IMR-90 (cell line): ENCODE data around the gene TMEM143. TPM values are rescaled to one million over a fixed set of nuclear protein-coding genes. Genes with fewer than 3 reads are reported as not detected.
"Not testable (repeated sequence)": the region's sequence is repeated elsewhere in the genome, so short reads cannot be mapped to it uniquely, and the experiment has no call there.

Experiments
- ATAC-seq: fragments of 200-7000 bp; cut with Tn5 transposase; 2 replicates; pipeline ENCODE4 v1.9.1; 2020; ENCODE audit warnings: low read depth, mild to moderate bottlenecking, moderate library complexity
- BruUV-seq: library from RNA; stranded (reverse); fragments of 400-500 nt; replicated peaks from 2 replicates; lab custom pipeline; 2021; lab: Mats Ljungman, UMichigan
- CTCF ChIA-PET: fragments of 300-600 bp; formaldehyde crosslinking; extraction: SDS; loops from one replicate; lab custom pipeline; 2021; ENCODE audit warnings: antibody characterized with exemption; lab: Yijun Ruan, JAX
- POLR2A ChIA-PET: fragments of 300-600 bp; sonication (Branson Sonifier 250); formaldehyde crosslinking; loops from one replicate; lab custom pipeline; 2022; ENCODE audit warnings: antibody characterized with exemption; ENCODE audit not compliant: unreplicated experiment; lab: Charles Lee
- DNase-seq: peaks from one replicate; pipeline ENCODE4 v3.0.0; 2013
- H2AFZ ChIP-seq: replicated peaks from 2 replicates; pipeline ENCODE3; 2013; ENCODE audit warnings: low read length, mild to moderate bottlenecking; ENCODE audit not compliant: poor library complexity
- H2AK5ac ChIP-seq: 2 replicates; pipeline ENCODE4 v1.6.1; 2013; ENCODE audit warnings: low read depth, low read length, inconsistent platforms
- H2AK9ac ChIP-seq: replicated peaks from 2 replicates; pipeline ENCODE3; 2013; ENCODE audit warnings: mild to moderate bottlenecking, low read depth, low read length, moderate library complexity; ENCODE audit not compliant: poor library complexity
- H2BK120ac ChIP-seq: 2 replicates; pipeline ENCODE4 v1.6.1; 2013; ENCODE audit warnings: low read depth, low read length, inconsistent platforms
- H2BK15ac ChIP-seq: 3 replicates; pipeline ENCODE4 v1.6.1; 2013; ENCODE audit warnings: low read depth, low read length, inconsistent platforms
- H2BK20ac ChIP-seq: 2 replicates; pipeline ENCODE4 v1.6.1; 2013; ENCODE audit warnings: low read depth, mild to moderate bottlenecking, inconsistent platforms, low read length, moderate library complexity
- H2BK5ac ChIP-seq: 2 replicates; pipeline ENCODE4 v1.6.1; 2013; ENCODE audit warnings: mild to moderate bottlenecking, low read depth, low read length, inconsistent platforms; ENCODE audit not compliant: poor library complexity, severe bottlenecking
- H3K14ac ChIP-seq: replicated peaks from 2 replicates; pipeline ENCODE4 v1.6.1; 2013; ENCODE audit warnings: low read depth, low read length, inconsistent platforms
- H3K18ac ChIP-seq: 2 replicates; pipeline ENCODE4 v1.6.1; 2013; ENCODE audit warnings: low read depth, low read length, control low read depth
- H3K23ac ChIP-seq: 2 replicates; pipeline ENCODE4 v1.6.1; 2013; ENCODE audit warnings: low read depth, low read length, inconsistent platforms
- H3K27ac ChIP-seq: 2 replicates; pipeline ENCODE4 v1.5.1; 2013; ENCODE audit warnings: mild to moderate bottlenecking, control low read depth, low read length; ENCODE audit not compliant: insufficient read depth
- H3K27me3 ChIP-seq: 2 replicates; pipeline ENCODE4 v1.6.1; 2013; ENCODE audit warnings: low read length; ENCODE audit not compliant: control insufficient read depth, insufficient read depth
- H3K36me3 ChIP-seq: 2 replicates; pipeline ENCODE4 v1.6.1; 2013; ENCODE audit warnings: low read length, mixed read lengths; ENCODE audit not compliant: control insufficient read depth, insufficient read depth
- H3K4ac ChIP-seq: 2 replicates; pipeline ENCODE4 v1.6.1; 2013; ENCODE audit warnings: low read depth, low read length, inconsistent platforms
- H3K4me1 ChIP-seq: 2 replicates; pipeline ENCODE4 v1.6.1; 2013; ENCODE audit warnings: low read length, mixed read lengths; ENCODE audit not compliant: control insufficient read depth, insufficient read depth
- H3K4me2 ChIP-seq: 2 replicates; pipeline ENCODE4 v1.6.1; 2013; ENCODE audit warnings: low read depth, mild to moderate bottlenecking, control low read depth, low read length, moderate library complexity
- H3K4me3 ChIP-seq: 2 replicates; pipeline ENCODE4 v1.5.1; 2013; ENCODE audit warnings: low read depth, mild to moderate bottlenecking, control low read depth, low read length, moderate library complexity; ENCODE audit not compliant: insufficient read depth
- H3K56ac ChIP-seq: 2 replicates; pipeline ENCODE4 v1.6.1; 2013; ENCODE audit warnings: low read length, inconsistent platforms; ENCODE audit not compliant: insufficient read depth; ENCODE audit errors: extremely low read depth
- H3K79me1 ChIP-seq, 2 experiments: 2 replicates each; pipeline ENCODE4 v1.6.1; 2013; ENCODE audit warnings: low read length in 2 of 2, inconsistent platforms in 1 of 2, low read depth in 1 of 2
- H3K9ac ChIP-seq: 2 replicates; pipeline ENCODE4 v1.6.1; 2013; ENCODE audit warnings: low read depth, low read length, control low read depth
- H3K9me1 ChIP-seq: 2 replicates; pipeline ENCODE4 v1.6.1; 2013; ENCODE audit warnings: low read length, inconsistent platforms; ENCODE audit not compliant: insufficient read depth
- H3K9me3 ChIP-seq: 2 replicates; pipeline ENCODE4 v1.6.1; 2013; ENCODE audit warnings: low read length; ENCODE audit not compliant: control insufficient read depth, insufficient read depth
- H4K20me1 ChIP-seq: 2 replicates; pipeline ENCODE4 v1.6.1; 2013; ENCODE audit warnings: low read length, inconsistent platforms; ENCODE audit not compliant: insufficient read depth
- H4K5ac ChIP-seq: 2 replicates; pipeline ENCODE4 v1.6.1; 2013; ENCODE audit warnings: mild to moderate bottlenecking, low read depth, low read length, control low read depth
- H4K8ac ChIP-seq, 2 experiments: 2 replicates each; pipeline ENCODE4 v1.6.1; 2013; ENCODE audit warnings: low read depth in 2 of 2, low read length in 2 of 2, control low read depth in 1 of 2, inconsistent platforms in 1 of 2
- H4K91ac ChIP-seq: 2 replicates; pipeline ENCODE4 v1.6.1; 2013; ENCODE audit warnings: low read depth, low read length, inconsistent platforms; ENCODE audit not compliant: insufficient read depth
- WGBS, 2 experiments: methylation state at CpG; one replicate each; pipeline versions ENCODE4 v1.1.5 to v1.1.7; 2013; ENCODE audit warnings: missing lambda C conversion rate in 2 of 2; ENCODE audit not compliant: insufficient read length in 1 of 2; ENCODE audit errors: extremely low coverage in 2 of 2; 5-methylcytosine and 5-hydroxymethylcytosine counted together
- dilution Hi-C: fragments of 300-500 bp; cut with HindIII; formaldehyde crosslinking; loops from one replicate; pipeline ENCODE4 v1.14.3; 2018; ENCODE audit warnings: low sequenced_read_pairs; ENCODE audit not compliant: unreplicated experiment
- in situ Hi-C: fragments of 300-500 bp; cut with MboI; formaldehyde crosslinking; loops from 3 replicates; pipeline ENCODE4 v1.14.3; 2019; ENCODE audit warnings: low sequenced_read_pairs, inconsistent platforms, mixed read lengths
- intact Hi-C: fragments of 100-400 bp; cut with micrococcal nuclease; formaldehyde crosslinking; loops from 2 replicates; pipeline ENCODE4 v1.10.0; 2022
- polyA plus RNA-seq, 3 experiments: library from polyadenylated mRNA; depleted of rRNA; stranded (reverse); fragments of >200 nt; gene quantifications; 2 replicates each; pipeline ENCODE4 v1.2.3, GENCODE V29; 2012; ENCODE audit warnings: low replicate concordance in 1 of 3
- total RNA-seq: library from RNA; depleted of rRNA; stranded (reverse); fragments of >200 nt; gene quantifications from 2 replicates; pipeline ENCODE4 v1.2.3, GENCODE V29; 2012

TMEM143 gene
- total and polyA plus RNA-seq, 2 of the 4 experiments (the other 2 are of a cell fraction), result 1.3 to 7.6 TPM

DNA sequence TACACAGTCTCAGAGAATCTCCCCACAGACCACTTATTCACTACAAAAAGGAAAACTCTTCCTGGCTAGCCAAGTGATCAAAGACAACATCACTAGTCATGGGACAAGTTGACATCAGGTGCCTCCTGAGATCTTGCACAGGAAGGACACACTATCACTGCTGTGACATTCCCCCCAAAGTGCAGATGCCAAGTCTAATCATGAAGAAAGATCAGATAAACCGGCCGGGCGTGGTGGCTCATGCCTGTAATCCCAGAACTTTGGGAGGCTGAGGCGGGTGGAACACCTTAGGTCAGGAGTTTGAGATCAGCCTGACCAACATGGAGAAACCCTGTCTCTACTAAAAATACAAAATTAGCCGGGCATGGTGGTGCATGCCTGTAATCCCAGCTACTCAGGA is 54.0 kb downstream of the TMEM143 start:
- H4K8ac ChIP-seq, BruUV-seq, H2BK20ac ChIP-seq, H3K18ac ChIP-seq, H3K4me3 ChIP-seq, H3K27ac ChIP-seq, H3K27me3 ChIP-seq, H3K14ac ChIP-seq, H4K20me1 ChIP-seq, in situ Hi-C loops, H3K23ac ChIP-seq, H3K56ac ChIP-seq, H4K91ac ChIP-seq, DNase-seq, H2BK5ac ChIP-seq, H3K9ac ChIP-seq, H3K79me1 ChIP-seq, H3K4me1 ChIP-seq, H2BK15ac ChIP-seq, H3K4ac ChIP-seq, H2AK9ac ChIP-seq, H2AK5ac ChIP-seq, H3K9me1 ChIP-seq, H3K36me3 ChIP-seq, H2BK120ac ChIP-seq, H3K4me2 ChIP-seq, H2AFZ ChIP-seq, POLR2A ChIA-PET, CTCF ChIA-PET, H3K9me3 ChIP-seq, ATAC-seq, intact Hi-C loops, H4K5ac ChIP-seq, dilution Hi-C loops: not testable (repeated sequence)
- WGBS, 2 experiments, result no CpG with 5 or more reads among the region's 5 CpGs
